HG03097 (cell line): ENCODE data around the gene CDON.

ENCODE experiments used
- ATAC-seq: cut with Tn5 transposase; IDR thresholded peaks from one replicate; pipeline ENCODE4 v1.9.1; 2021; ENCODE audit not compliant: unreplicated experiment, low FRiP score

Gene CDON

GRCh38 chr11:126083829-126084607, 21.4 kb upstream of the CDON start:
- peak; percentile 68 for ATAC-seq

GRCh38 chr11:126082251-126083109, 19.8 kb upstream of the CDON start:
- ATAC-seq: no peak

GRCh38 chr11:126081915-126082250, 19.2 kb upstream of the CDON start:
- ATAC-seq: no peak

GRCh38 chr11:126080161-126080941, 17.7 kb upstream of the CDON start:
- ATAC-seq: no peak

- no peak for ATAC-seq
Measured at GRCh38 chr11:126079621-126080124, 17.0 kb upstream of the CDON start.

GRCh38 chr11:126076641-126077040, 14.0 kb upstream of the CDON start:
- ATAC-seq: no peak

- ATAC-seq: no peak
Measured at GRCh38 chr11:126072801-126073594, 10.3 kb upstream of the CDON start.

GRCh38 chr11:126072141-126072741, 9.6 kb upstream of the CDON start:
- ATAC-seq: no peak

GRCh38 chr11:126063507-126063852, 814 bp upstream of the CDON start:
- ATAC-seq: no peak

- ATAC-seq: no peak
Measured at GRCh38 chr11:126061707-126062678, 673 bp downstream of the CDON start.

- ATAC-seq: no peak
Measured at GRCh38 chr11:126060757-126061171, 1.9 kb downstream of the CDON start.

GRCh38 chr11:126059238-126059781, 3.4 kb downstream of the CDON start:
- ATAC-seq: no peak

- ATAC-seq: no peak
Measured at GRCh38 chr11:126058105-126058874, 4.4 kb downstream of the CDON start.

- no peak for ATAC-seq
Measured at GRCh38 chr11:126054882-126055281, 7.8 kb downstream of the CDON start.

GRCh38 chr11:126054408-126054807, 8.3 kb downstream of the CDON start:
- no peak for ATAC-seq

- no peak for ATAC-seq
Measured at GRCh38 chr11:126053415-126054286, 9.0 kb downstream of the CDON start.

- no peak for ATAC-seq
Measured at GRCh38 chr11:126051117-126051516, 11.5 kb downstream of the CDON start.
